Measurements from ENCODE around the gene ELAVL1.

DNA sequence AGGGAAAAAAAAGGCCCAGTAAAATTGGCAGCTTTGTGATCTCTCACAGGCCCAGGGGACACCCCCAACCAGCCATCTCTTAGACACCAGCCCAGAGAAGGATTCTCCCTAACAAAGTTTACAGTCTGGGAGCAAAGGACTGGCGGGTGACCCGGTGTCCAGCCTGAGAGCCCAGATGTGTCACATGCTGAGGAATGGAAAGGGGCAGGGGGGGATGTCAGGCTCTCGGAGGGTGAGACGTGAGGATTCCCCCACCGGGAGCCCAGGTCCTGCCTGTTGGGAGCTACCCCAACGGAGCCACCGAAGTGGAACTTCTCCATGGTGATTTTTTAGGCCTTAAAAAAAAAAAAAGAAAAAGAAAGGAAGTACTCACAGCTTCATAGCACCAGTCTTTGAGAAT is 74.7 kb downstream of the ELAVL1 start:
- TF ChIP-seq POLR2AphosphoS5 (IDR thresholded peaks at IDR 0.05; ENCODE audit: low read depth, low read length) (no peak), POLR2A (IDR thresholded peaks at IDR 0.05; ENCODE audit: low read depth, low read length) (no peak), TAF1 (IDR thresholded peaks at IDR 0.05; ENCODE audit: borderline replicate concordance, low read depth, low read length) (no peak)

Data from GM12892 (cell line).